ENCODE data around the gene P4HTM.
A peak's percentile ranks its signal among the peaks of the same experiment; 100 is the strongest.

The P4HTM gene

DNA sequence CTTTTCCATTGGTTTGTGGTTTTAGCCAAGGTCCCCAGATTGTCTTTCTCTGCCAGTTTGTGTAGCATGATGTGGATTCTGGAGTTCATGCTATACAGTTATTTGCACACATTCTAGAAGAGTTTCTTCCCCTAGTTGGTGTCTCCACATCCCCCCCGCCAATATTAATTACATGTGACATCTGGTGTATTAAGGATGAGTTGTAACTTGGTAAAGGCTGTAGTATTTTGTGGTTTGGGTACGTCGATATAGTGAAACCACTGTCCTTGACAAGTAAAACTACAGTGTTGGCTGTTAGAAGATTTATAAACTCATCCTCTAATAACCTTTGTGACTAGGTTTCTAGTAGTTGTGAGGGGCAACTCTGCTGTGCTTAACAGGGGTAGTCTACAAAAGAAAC is 23.7 kb upstream of the P4HTM start:
- Histone ChIP-seq H3K27me3 (ENCODE audit: control insufficient read depth in 3 of 3, insufficient read depth in 3 of 3, low read depth in 1 of 3, low read length in 3 of 3) (no peaks in the 10 kb centered on the region), H3K36me3 (replicated peaks in 1 of 2; ENCODE audit: control insufficient read depth in 2 of 2, insufficient read depth in 2 of 2, low read length in 2 of 2) (peaks cover 16 to 90% of the 10 kb centered on the region in 2 donors), H2BK12ac (ENCODE audit: low read length) (no peak overlapping the region), H3K4me2 (ENCODE audit: insufficient read depth, low read length, poor library complexity, severe bottlenecking) (no peak overlapping the region), H3K4me3 (ENCODE audit: low read length in 2 of 2) (no peak overlapping the region), H3K23ac (ENCODE audit: low read depth, low read length, poor library complexity) (no peak overlapping the region), H2BK5ac (ENCODE audit: low read length) (no peak overlapping the region), H4K8ac (ENCODE audit: low read depth, low read length) (no peak overlapping the region), H3K9ac (ENCODE audit: low read depth, low read length, poor library complexity) (no peak overlapping the region), H3K18ac (ENCODE audit: low read length) (no peak overlapping the region), H2BK120ac (ENCODE audit: low read depth, low read length) (no peak overlapping the region), H3K9me3 (replicated peaks in 1 of 2; ENCODE audit: control insufficient read depth in 2 of 2, insufficient read depth in 1 of 2, low read depth in 1 of 2, low read length in 2 of 2) (no peaks in the 10 kb centered on the region), H2BK15ac (ENCODE audit: low read length) (no peak overlapping the region), H3K4ac (ENCODE audit: low read length) (no peak overlapping the region), H3K79me1 (ENCODE audit: low read depth, low read length) (no peaks in the 10 kb centered on the region), H2AFZ (ENCODE audit: low read length) (no peak overlapping the region), H3K14ac (ENCODE audit: low read length) (no peak overlapping the region), H2AK5ac (ENCODE audit: low read depth, low read length) (no peak overlapping the region), H3K4me1 (ENCODE audit: control insufficient read depth in 2 of 2, insufficient read depth in 1 of 2, low read depth in 1 of 2, low read length in 2 of 2) (no peaks in the 10 kb centered on the region), H4K91ac (ENCODE audit: low read depth, low read length, poor library complexity) (no peak overlapping the region), H3K27ac (replicated peaks; ENCODE audit: low read length) (no peak overlapping the region)
- WGBS, 2 donors (ENCODE audit: extremely low coverage in 2 of 2, insufficient read length in 2 of 2, insufficient replicate concordance in 1 of 2): no CpG with 5 or more reads among the region's 3 CpGs
- DNase-seq (ENCODE audit: low spot score): no peak

GRCh38 chr3:48966876-48967361 is 23.1 kb upstream of the P4HTM start:
- no peak overlapping the region for H3K4me3 ChIP-seq (ENCODE audit: low read length in 2 of 2)
- peaks cover 18 to 90% of the 10 kb centered on the region in 2 donors for H3K36me3 ChIP-seq (replicated peaks in 1 of 2; ENCODE audit: control insufficient read depth in 2 of 2, insufficient read depth in 2 of 2, low read length in 2 of 2)
- WGBS, 2 donors (ENCODE audit: extremely low coverage in 2 of 2, insufficient read length in 2 of 2, insufficient replicate concordance in 1 of 2): no CpG with 5 or more reads among the region's 7 CpGs

GRCh38 chr3:48970586-48970985 is 19.5 kb upstream of the P4HTM start:
- Histone ChIP-seq H2BK15ac (ENCODE audit: low read length) (no peak overlapping the region), H3K23ac (ENCODE audit: low read depth, low read length, poor library complexity) (no peak overlapping the region), H3K4me3 (ENCODE audit: low read length in 2 of 2) (peak overlapping the region in 1 of 2 donors; percentile 5), H2BK12ac (ENCODE audit: low read length) (no peak overlapping the region), H3K27ac (replicated peaks; ENCODE audit: low read length) (no peak overlapping the region), H4K8ac (ENCODE audit: low read depth, low read length) (no peak overlapping the region), H3K9ac (ENCODE audit: low read depth, low read length, poor library complexity) (no peak overlapping the region), H3K36me3 (replicated peaks in 1 of 2; ENCODE audit: control insufficient read depth in 2 of 2, insufficient read depth in 2 of 2, low read length in 2 of 2) (peaks cover 38 to 92% of the 10 kb centered on the region in 2 donors), H2AK5ac (ENCODE audit: low read depth, low read length) (no peak overlapping the region), H3K18ac (ENCODE audit: low read length) (no peak overlapping the region), H3K14ac (ENCODE audit: low read length) (no peak overlapping the region), H3K79me1 (ENCODE audit: low read depth, low read length) (no peaks in the 10 kb centered on the region), H2AFZ (ENCODE audit: low read length) (no peak overlapping the region), H3K4me1 (ENCODE audit: control insufficient read depth in 2 of 2, insufficient read depth in 1 of 2, low read depth in 1 of 2, low read length in 2 of 2) (no peaks in the 10 kb centered on the region), H3K9me3 (replicated peaks in 1 of 2; ENCODE audit: control insufficient read depth in 2 of 2, insufficient read depth in 1 of 2, low read depth in 1 of 2, low read length in 2 of 2) (no peaks in the 10 kb centered on the region), H2BK5ac (ENCODE audit: low read length) (no peak overlapping the region), H3K27me3 (ENCODE audit: control insufficient read depth in 3 of 3, insufficient read depth in 3 of 3, low read depth in 1 of 3, low read length in 3 of 3) (no peaks in the 10 kb centered on the region), H3K4ac (ENCODE audit: low read length) (no peak overlapping the region), H3K4me2 (ENCODE audit: insufficient read depth, low read length, poor library complexity, severe bottlenecking) (no peak overlapping the region), H2BK120ac (ENCODE audit: low read depth, low read length) (no peak overlapping the region), H4K91ac (ENCODE audit: low read depth, low read length, poor library complexity) (no peak overlapping the region)
- DNase-seq (ENCODE audit: low spot score): no peak
- WGBS, 2 donors (ENCODE audit: extremely low coverage in 2 of 2, insufficient read length in 2 of 2, insufficient replicate concordance in 1 of 2): no CpG with 5 or more reads among the region's 6 CpGs

More at GRCh38 chr3:48966876-48967361, 23.1 kb upstream of the P4HTM start:
- no peak overlapping the region for H3K27ac ChIP-seq (replicated peaks; ENCODE audit: low read length)
- no peak overlapping the region for H2BK5ac ChIP-seq (ENCODE audit: low read length)
- no peak overlapping the region for H4K8ac ChIP-seq (ENCODE audit: low read depth, low read length)
- no peak overlapping the region for H3K18ac ChIP-seq (ENCODE audit: low read length)
- no peak overlapping the region for H3K4me2 ChIP-seq (ENCODE audit: insufficient read depth, low read length, poor library complexity, severe bottlenecking)
- H3K23ac ChIP-seq (ENCODE audit: low read depth, low read length, poor library complexity): no peak overlapping the region
- H3K79me1 ChIP-seq (ENCODE audit: low read depth, low read length): no peaks in the 10 kb centered on the region
- H2BK120ac ChIP-seq (ENCODE audit: low read depth, low read length): no peak overlapping the region
- H3K9me3 ChIP-seq (replicated peaks in 1 of 2; ENCODE audit: control insufficient read depth in 2 of 2, insufficient read depth in 1 of 2, low read depth in 1 of 2, low read length in 2 of 2): no peaks in the 10 kb centered on the region
- H4K91ac ChIP-seq (ENCODE audit: low read depth, low read length, poor library complexity): no peak overlapping the region
- H3K4me1 ChIP-seq (ENCODE audit: control insufficient read depth in 2 of 2, insufficient read depth in 1 of 2, low read depth in 1 of 2, low read length in 2 of 2): no peaks in the 10 kb centered on the region
- no peaks in the 10 kb centered on the region for H3K27me3 ChIP-seq (ENCODE audit: control insufficient read depth in 3 of 3, insufficient read depth in 3 of 3, low read depth in 1 of 3, low read length in 3 of 3)
- H2AFZ ChIP-seq (ENCODE audit: low read length): no peak overlapping the region
- H2AK5ac ChIP-seq (ENCODE audit: low read depth, low read length): no peak overlapping the region
- H3K9ac ChIP-seq (ENCODE audit: low read depth, low read length, poor library complexity): no peak overlapping the region
- H2BK12ac ChIP-seq (ENCODE audit: low read length): no peak overlapping the region
- no peak overlapping the region for H3K4ac ChIP-seq (ENCODE audit: low read length)
- H2BK15ac ChIP-seq (ENCODE audit: low read length): no peak overlapping the region
- no peak overlapping the region for H3K14ac ChIP-seq (ENCODE audit: low read length)
- no peak for DNase-seq (ENCODE audit: low spot score)

DNA sequence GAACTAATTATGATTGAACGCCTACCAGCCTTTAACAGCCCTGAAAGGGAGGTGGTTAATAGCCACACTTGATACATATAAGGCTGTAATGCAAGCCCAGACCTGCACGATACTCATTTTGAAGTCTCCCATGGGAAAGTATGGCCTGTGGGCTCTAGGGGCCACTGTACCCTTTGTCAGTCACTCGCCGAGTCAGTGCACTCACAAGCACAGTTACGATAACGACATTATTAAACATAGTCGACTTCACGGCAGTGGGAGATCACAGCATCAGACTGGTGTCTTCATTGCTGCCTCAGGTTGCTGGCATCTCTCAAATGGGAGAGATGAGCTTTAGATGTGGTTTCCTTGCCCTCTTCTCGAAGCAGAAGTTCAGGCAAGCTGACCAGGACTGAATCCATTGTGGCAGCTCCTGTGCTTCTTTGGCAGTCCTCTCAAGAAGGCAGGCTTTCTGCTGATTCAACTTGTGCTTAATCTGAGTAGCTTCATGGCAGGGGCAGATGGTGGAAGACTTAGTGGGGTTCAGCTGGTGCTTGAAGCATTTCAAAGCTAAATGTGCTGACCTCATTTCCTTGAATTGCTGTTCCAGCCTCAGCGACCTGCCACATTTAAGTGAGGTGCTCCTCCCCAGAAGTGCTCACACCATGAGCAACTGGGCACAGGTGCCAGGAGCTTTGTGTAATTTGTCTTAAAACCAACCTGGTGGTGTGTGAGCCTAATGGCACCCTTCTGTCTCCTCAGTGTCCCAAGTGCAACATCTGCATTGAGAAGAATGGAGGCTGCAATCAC is 15.8 kb upstream of the P4HTM start:
- Histone ChIP-seq H2AFZ (ENCODE audit: low read length) (no peak overlapping the region), H2BK120ac (ENCODE audit: low read depth, low read length) (no peak overlapping the region), H3K79me1 (ENCODE audit: low read depth, low read length) (no peaks in the 10 kb centered on the region), H3K27ac (replicated peaks; ENCODE audit: low read length) (no peak overlapping the region), H2BK15ac (ENCODE audit: low read length) (no peak overlapping the region), H2AK5ac (ENCODE audit: low read depth, low read length) (no peak overlapping the region), H3K14ac (ENCODE audit: low read length) (no peak overlapping the region), H3K4me1 (ENCODE audit: control insufficient read depth in 2 of 2, insufficient read depth in 1 of 2, low read depth in 1 of 2, low read length in 2 of 2) (no peaks in the 10 kb centered on the region), H3K9me3 (replicated peaks in 1 of 2; ENCODE audit: control insufficient read depth in 2 of 2, insufficient read depth in 1 of 2, low read depth in 1 of 2, low read length in 2 of 2) (no peaks in the 10 kb centered on the region), H3K18ac (ENCODE audit: low read length) (no peak overlapping the region), H2BK5ac (ENCODE audit: low read length) (no peak overlapping the region), H3K4me2 (ENCODE audit: insufficient read depth, low read length, poor library complexity, severe bottlenecking) (no peak overlapping the region), H2BK12ac (ENCODE audit: low read length) (no peak overlapping the region), H3K4me3 (ENCODE audit: low read length in 2 of 2) (no peak overlapping the region), H3K4ac (ENCODE audit: low read length) (no peak overlapping the region), H4K8ac (ENCODE audit: low read depth, low read length) (no peak overlapping the region), H3K27me3 (ENCODE audit: control insufficient read depth in 3 of 3, insufficient read depth in 3 of 3, low read depth in 1 of 3, low read length in 3 of 3) (no peaks in the 10 kb centered on the region), H3K23ac (ENCODE audit: low read depth, low read length, poor library complexity) (no peak overlapping the region), H3K36me3 (replicated peaks in 1 of 2; ENCODE audit: control insufficient read depth in 2 of 2, insufficient read depth in 2 of 2, low read length in 2 of 2) (peaks cover 37 to 91% of the 10 kb centered on the region in 2 donors), H3K9ac (ENCODE audit: low read depth, low read length, poor library complexity) (no peak overlapping the region), H4K91ac (ENCODE audit: low read depth, low read length, poor library complexity) (no peak overlapping the region)
- no CpG with 5 or more reads among the region's 10 CpGs for WGBS, 2 donors (ENCODE audit: extremely low coverage in 2 of 2, insufficient read length in 2 of 2, insufficient replicate concordance in 1 of 2)
- DNase-seq (ENCODE audit: low spot score): no peak
